H1 (cell line): Measurements from ENCODE around the gene MKLN1.

ENCODE experiments used
- EGR1 ChIP-seq: IDR thresholded peaks from 2 replicates; pipeline ENCODE4 v1.6.1; 2011; ENCODE audit warnings: low read depth, low read length, borderline replicate concordance
- SP1 ChIP-seq: IDR thresholded peaks from 2 replicates; pipeline ENCODE4 v1.6.1; 2011; ENCODE audit warnings: low read depth, low read length
- TF ChIP-seq, protein P1 (sequence below), 3 experiments: IDR thresholded peaks; 1 replicate in 2 of 3; 2 replicates in 1 of 3; pipeline versions ENCODE4 v1.5.1 to v1.6.1; 2011; ENCODE audit warnings: low read length in 3 of 3, mild to moderate bottlenecking in 3 of 3, inconsistent platforms in 2 of 3, low read depth in 1 of 3, moderate library complexity in 1 of 3; ENCODE audit not compliant: insufficient read depth in 1 of 3; ENCODE audit errors: control extremely low read depth in 1 of 3

DNA sequence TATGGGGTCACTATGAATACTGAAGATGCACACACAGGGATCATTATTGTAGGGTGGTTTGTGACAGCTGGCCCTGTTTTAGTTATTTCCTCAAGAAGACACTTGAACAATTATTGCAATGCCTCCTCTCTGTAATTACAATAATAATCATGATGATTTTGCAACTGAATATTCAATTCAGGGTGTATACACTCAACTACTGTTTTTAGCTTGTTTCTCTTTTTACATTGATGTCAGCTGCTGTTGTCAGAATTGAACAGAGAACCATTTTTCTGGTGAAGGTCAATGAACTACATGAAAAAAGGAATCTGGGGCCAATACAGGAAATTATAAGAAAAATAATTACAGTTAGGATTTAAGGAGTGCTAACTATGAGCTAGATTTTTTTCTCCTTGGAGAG lies 28.6 kb upstream of the MKLN1 start:
- TF ChIP-seq EGR1, result no peak
- no peak for TF ChIP-seq SP1
- TF ChIP-seq, protein P1, sequence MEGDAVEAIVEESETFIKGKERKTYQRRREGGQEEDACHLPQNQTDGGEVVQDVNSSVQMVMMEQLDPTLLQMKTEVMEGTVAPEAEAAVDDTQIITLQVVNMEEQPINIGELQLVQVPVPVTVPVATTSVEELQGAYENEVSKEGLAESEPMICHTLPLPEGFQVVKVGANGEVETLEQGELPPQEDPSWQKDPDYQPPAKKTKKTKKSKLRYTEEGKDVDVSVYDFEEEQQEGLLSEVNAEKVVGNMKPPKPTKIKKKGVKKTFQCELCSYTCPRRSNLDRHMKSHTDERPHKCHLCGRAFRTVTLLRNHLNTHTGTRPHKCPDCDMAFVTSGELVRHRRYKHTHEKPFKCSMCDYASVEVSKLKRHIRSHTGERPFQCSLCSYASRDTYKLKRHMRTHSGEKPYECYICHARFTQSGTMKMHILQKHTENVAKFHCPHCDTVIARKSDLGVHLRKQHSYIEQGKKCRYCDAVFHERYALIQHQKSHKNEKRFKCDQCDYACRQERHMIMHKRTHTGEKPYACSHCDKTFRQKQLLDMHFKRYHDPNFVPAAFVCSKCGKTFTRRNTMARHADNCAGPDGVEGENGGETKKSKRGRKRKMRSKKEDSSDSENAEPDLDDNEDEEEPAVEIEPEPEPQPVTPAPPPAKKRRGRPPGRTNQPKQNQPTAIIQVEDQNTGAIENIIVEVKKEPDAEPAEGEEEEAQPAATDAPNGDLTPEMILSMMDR (IDR thresholded peaks at IDR 0.05; ENCODE audit: control extremely low read depth in 1 of 3, insufficient read depth in 1 of 3, low read depth in 1 of 3, low read length in 3 of 3), result no peak
